Urinary bladder (tissue), 4 donors: ENCODE results near the gene KRT71. TPM values are rescaled to one million over a fixed set of nuclear protein-coding genes. Genes with fewer than 3 reads are reported as not detected.

Experiments used
- DNase-seq: peaks from one replicate; pipeline ENCODE4 v3.0.0-alpha.2; 2015; ENCODE audit errors: extremely low spot score
- H3K27ac ChIP-seq: one replicate; pipeline ENCODE4 v1.5.1; 2013; ENCODE audit warnings: low read depth, mild to moderate bottlenecking, moderate library complexity
- H3K36me3 ChIP-seq: one replicate; pipeline ENCODE4 v1.6.1; 2013; ENCODE audit warnings: mild to moderate bottlenecking, moderate library complexity; ENCODE audit not compliant: insufficient read depth
- H3K4me1 ChIP-seq: one replicate; pipeline ENCODE4 v1.6.1; 2013; ENCODE audit warnings: mild to moderate bottlenecking, moderate library complexity; ENCODE audit not compliant: insufficient read depth
- H3K4me3 ChIP-seq: one replicate; pipeline ENCODE4 v1.5.1; 2013; ENCODE audit warnings: low read depth, low read length
- WGBS: extraction: QIAGEN DNeasy Blood & Tissue Kit; methylation state at CpG from one replicate; pipeline ENCODE4 v1.1.7; 2013; 5-methylcytosine and 5-hydroxymethylcytosine counted together
- polyA plus RNA-seq: library from polyadenylated mRNA; stranded (reverse); fragments of 200-250 nt; gene quantifications from one replicate; pipeline ENCODE4 v1.2.3, GENCODE V29; 2013
- total RNA-seq: library from RNA; depleted of rRNA; stranded (reverse); fragments of >200 nt; gene quantifications from one replicate; pipeline ENCODE4 v1.2.3, GENCODE V29; 2014
- donor health status: healthy with polysubstance abuse.
- donor health status: healthy.

Gene KRT71
- total and polyA plus RNA-seq, 2 donors = not detected

GRCh38 chr12:52541709-52542108 is 11.2 kb downstream of the KRT71 start:
- Histone ChIP-seq H3K36me3 (no peaks in the 10 kb centered on the region), H3K4me1 (no peaks in the 10 kb centered on the region), H3K4me3 (no peak overlapping the region), H3K27ac (no peak overlapping the region)
- DNase-seq = no peak
- 96% methylated on average over 5 of the region's 5 CpGs for WGBS

- Histone ChIP-seq H3K36me3 (no peaks in the 10 kb centered on the region), H3K4me3 (no peak overlapping the region), H3K27ac (no peak overlapping the region), H3K4me1 (no peaks in the 10 kb centered on the region)
- DNase-seq = no peak
- 96% methylated on average over 7 of the region's 7 CpGs for WGBS
Measured at GRCh38 chr12:52540531-52540930, 12.4 kb downstream of the KRT71 start.

- no peak overlapping the region for H3K27ac ChIP-seq
- no peaks in the 10 kb centered on the region for H3K4me1 ChIP-seq
- H3K4me3 ChIP-seq = no peak overlapping the region
- 92% methylated on average over 3 of the region's 3 CpGs for WGBS
- H3K36me3 ChIP-seq = no peaks in the 10 kb centered on the region
- DNase-seq = no peak
Measured at GRCh38 chr12:52539821-52540173, 13.1 kb downstream of the KRT71 start.

GRCh38 chr12:52539083-52539820 is 13.7 kb downstream of the KRT71 start:
- Histone ChIP-seq H3K4me3 (no peak overlapping the region), H3K4me1 (no peaks in the 10 kb centered on the region), H3K27ac (no peak overlapping the region), H3K36me3 (no peaks in the 10 kb centered on the region)
- WGBS = 41% methylated on average over 5 of the region's 5 CpGs
- DNase-seq = peak; percentile 47

GRCh38 chr12:52537101-52537500 is 15.8 kb downstream of the KRT71 start:
- Histone ChIP-seq H3K27ac (no peak overlapping the region), H3K36me3 (no peaks in the 10 kb centered on the region), H3K4me3 (no peak overlapping the region), H3K4me1 (no peaks in the 10 kb centered on the region)
- no peak for DNase-seq
- WGBS = 86% methylated on average over 3 of the region's 3 CpGs

- H3K4me3 ChIP-seq = no peak overlapping the region
- WGBS = 81% methylated on average over 1 of the region's 1 CpG
- no peaks in the 10 kb centered on the region for H3K4me1 ChIP-seq
- no peak for DNase-seq
- H3K36me3 ChIP-seq = no peaks in the 10 kb centered on the region
- H3K27ac ChIP-seq = no peak overlapping the region
Measured at GRCh38 chr12:52535574-52535973, 17.4 kb downstream of the KRT71 start.

- Histone ChIP-seq H3K4me3 (no peak overlapping the region), H3K4me1 (no peaks in the 10 kb centered on the region), H3K27ac (no peak overlapping the region), H3K36me3 (no peaks in the 10 kb centered on the region)
- no peak for DNase-seq
- 93% methylated on average over 5 of the region's 5 CpGs for WGBS
Measured at GRCh38 chr12:52534482-52534881, 18.5 kb downstream of the KRT71 start.

- DNase-seq = no peak
- Histone ChIP-seq H3K4me3 (no peak overlapping the region), H3K27ac (no peak overlapping the region), H3K36me3 (no peaks in the 10 kb centered on the region), H3K4me1 (no peaks in the 10 kb centered on the region)
- WGBS = 69% methylated on average over 10 of the region's 10 CpGs
Measured at GRCh38 chr12:52533686-52534470, 19.1 kb downstream of the KRT71 start.

GRCh38 chr12:52532636-52533035 is 20.3 kb downstream of the KRT71 start:
- no peak for DNase-seq
- Histone ChIP-seq H3K27ac (no peak overlapping the region), H3K36me3 (no peaks in the 10 kb centered on the region), H3K4me3 (no peak overlapping the region), H3K4me1 (no peaks in the 10 kb centered on the region)
- 72% methylated on average over 4 of the region's 4 CpGs for WGBS

GRCh38 chr12:52531566-52532300 is 21.2 kb downstream of the KRT71 start:
- H3K4me3 ChIP-seq = no peak overlapping the region
- H3K27ac ChIP-seq = no peak overlapping the region
- 80% methylated on average over 18 of the region's 18 CpGs for WGBS
- no peaks in the 10 kb centered on the region for H3K4me1 ChIP-seq
- H3K36me3 ChIP-seq = no peaks in the 10 kb centered on the region
- no peak for DNase-seq

GRCh38 chr12:52530905-52531304 is 22.0 kb downstream of the KRT71 start:
- Histone ChIP-seq H3K36me3 (no peaks in the 10 kb centered on the region), H3K4me1 (no peaks in the 10 kb centered on the region), H3K4me3 (no peak overlapping the region), H3K27ac (no peak overlapping the region)
- DNase-seq = no peak
- WGBS = 93% methylated on average over 2 of the region's 2 CpGs

- Histone ChIP-seq H3K27ac (no peak overlapping the region), H3K36me3 (no peaks in the 10 kb centered on the region), H3K4me3 (no peak overlapping the region), H3K4me1 (no peaks in the 10 kb centered on the region)
- no peak for DNase-seq
- WGBS = 70% methylated on average over 2 of the region's 2 CpGs
Measured at GRCh38 chr12:52530366-52530765, 22.6 kb downstream of the KRT71 start.

GRCh38 chr12:52529846-52530245 is 23.1 kb downstream of the KRT71 start:
- 97% methylated on average over 9 of the region's 9 CpGs for WGBS
- Histone ChIP-seq H3K4me1 (no peaks in the 10 kb centered on the region), H3K36me3 (no peaks in the 10 kb centered on the region), H3K4me3 (no peak overlapping the region), H3K27ac (no peak overlapping the region)
- DNase-seq = no peak

GRCh38 chr12:52529417-52529816 is 23.5 kb downstream of the KRT71 start:
- Histone ChIP-seq H3K4me3 (no peak overlapping the region), H3K4me1 (no peaks in the 10 kb centered on the region), H3K27ac (no peak overlapping the region), H3K36me3 (no peaks in the 10 kb centered on the region)
- no peak for DNase-seq
- 96% methylated on average over 2 of the region's 2 CpGs for WGBS
